Endothelial cell (in vitro differentiated cells): ENCODE results near the gene GCSAM. TPM values are rescaled to one million over a fixed set of nuclear protein-coding genes. Genes with fewer than 3 reads are reported as not detected.

Source experiments
- DNase-seq: peaks from one replicate; pipeline ENCODE4 v3.0.0; 2021; ENCODE audit warnings: low spot score
- H3K27ac Mint-ChIP-seq: one replicate; pipeline ENCODE4 v1.8.0; 2021; ENCODE audit warnings: mixed read lengths, inconsistent platforms; ENCODE audit not compliant: unreplicated experiment
- H3K27me3 Mint-ChIP-seq: one replicate; pipeline ENCODE4 v1.8.0; 2021; ENCODE audit warnings: mild to moderate bottlenecking, moderate library complexity, mixed read lengths, inconsistent platforms; ENCODE audit not compliant: unreplicated experiment
- H3K36me3 Mint-ChIP-seq: one replicate; pipeline ENCODE4 v1.8.0; 2021; ENCODE audit warnings: mild to moderate bottlenecking, low read depth, mixed read lengths, inconsistent platforms; ENCODE audit not compliant: unreplicated experiment
- H3K4me1 Mint-ChIP-seq: one replicate; pipeline ENCODE4 v1.8.0; 2021; ENCODE audit warnings: mild to moderate bottlenecking, mixed read lengths, inconsistent platforms; ENCODE audit not compliant: unreplicated experiment
- H3K4me3 Mint-ChIP-seq: one replicate; pipeline ENCODE4 v1.8.0; 2021; ENCODE audit warnings: mild to moderate bottlenecking, mixed read lengths, inconsistent platforms; ENCODE audit not compliant: unreplicated experiment
- H3K9me3 Mint-ChIP-seq: one replicate; pipeline ENCODE4 v1.8.0; 2021; ENCODE audit warnings: mixed read lengths, inconsistent platforms; ENCODE audit not compliant: unreplicated experiment
- CTCF ChIP-seq: fragments of 200-600 bp; sonication (generic); IDR thresholded peaks from one replicate; pipeline ENCODE4 v1.5.0; 2021; ENCODE audit warnings: antibody characterized with exemption; ENCODE audit not compliant: unreplicated experiment
- total RNA-seq: library from RNA; stranded (reverse); fragmentation: NEBNext Ultra II Directional; extraction: Animal tissue kit (Norgen Biotek cat#: 25700); gene quantifications from one replicate; pipeline ENCODE4 v1.2.1, GENCODE V29; 2021; ENCODE audit not compliant: unreplicated experiment

GCSAM gene
- total RNA-seq, 1 donor from 2014 or later = not detected

- Mint-ChIP-seq H3K4me1 (peaks cover 36% of the 10 kb centered on the region), H3K4me3 (no peak overlapping the region), H3K27ac (no peak overlapping the region), H3K27me3 (no peaks in the 10 kb centered on the region), H3K36me3 (peaks cover 4% of the 10 kb centered on the region), H3K9me3 (no peaks in the 10 kb centered on the region)
- no peak for DNase-seq
- TF ChIP-seq CTCF = no peak
These were observed 12.8 kb downstream of the GCSAM start for GRCh38 chr3:112119962-112120836.

- Mint-ChIP-seq H3K27me3 (no peaks in the 10 kb centered on the region), H3K27ac (no peak overlapping the region)
- DNase-seq = peak; percentile 16
These were observed 15.0 kb downstream of the GCSAM start for GRCh38 chr3:112117841-112118571.

GRCh38 chr3:112117415-112117814 lies 15.6 kb downstream of the GCSAM start:
- no peak for DNase-seq
- Mint-ChIP-seq H3K4me3 (no peak overlapping the region), H3K4me1 (peaks cover 35% of the 10 kb centered on the region), H3K9me3 (no peaks in the 10 kb centered on the region), H3K27me3 (no peaks in the 10 kb centered on the region), H3K36me3 (peaks cover 9% of the 10 kb centered on the region), H3K27ac (no peak overlapping the region)
- no peak for TF ChIP-seq CTCF

More at GRCh38 chr3:112117841-112118571, 15.0 kb downstream of the GCSAM start:
- no peak overlapping the region for H3K4me3 Mint-ChIP-seq
- H3K36me3 Mint-ChIP-seq = peaks cover 9% of the 10 kb centered on the region
- peaks cover 35% of the 10 kb centered on the region for H3K4me1 Mint-ChIP-seq
- TF ChIP-seq CTCF = no peak
- no peaks in the 10 kb centered on the region for H3K9me3 Mint-ChIP-seq

- H3K4me3 Mint-ChIP-seq = no peak overlapping the region
- DNase-seq = no peak
- H3K27me3 Mint-ChIP-seq = no peaks in the 10 kb centered on the region
- H3K27ac Mint-ChIP-seq = peak overlapping the region; percentile 48
- H3K4me1 Mint-ChIP-seq = peaks cover 37% of the 10 kb centered on the region
- H3K9me3 Mint-ChIP-seq = no peaks in the 10 kb centered on the region
- TF ChIP-seq CTCF = no peak
- peaks cover 13% of the 10 kb centered on the region for H3K36me3 Mint-ChIP-seq
These were observed 16.3 kb downstream of the GCSAM start for GRCh38 chr3:112116748-112117186.
